ENCODE measurements around the gene FUT1.
"Not testable (repeated sequence)": the region's sequence is repeated elsewhere in the genome, so short reads cannot be mapped to it uniquely, and the experiment has no call there.

Gene FUT1

DNA sequence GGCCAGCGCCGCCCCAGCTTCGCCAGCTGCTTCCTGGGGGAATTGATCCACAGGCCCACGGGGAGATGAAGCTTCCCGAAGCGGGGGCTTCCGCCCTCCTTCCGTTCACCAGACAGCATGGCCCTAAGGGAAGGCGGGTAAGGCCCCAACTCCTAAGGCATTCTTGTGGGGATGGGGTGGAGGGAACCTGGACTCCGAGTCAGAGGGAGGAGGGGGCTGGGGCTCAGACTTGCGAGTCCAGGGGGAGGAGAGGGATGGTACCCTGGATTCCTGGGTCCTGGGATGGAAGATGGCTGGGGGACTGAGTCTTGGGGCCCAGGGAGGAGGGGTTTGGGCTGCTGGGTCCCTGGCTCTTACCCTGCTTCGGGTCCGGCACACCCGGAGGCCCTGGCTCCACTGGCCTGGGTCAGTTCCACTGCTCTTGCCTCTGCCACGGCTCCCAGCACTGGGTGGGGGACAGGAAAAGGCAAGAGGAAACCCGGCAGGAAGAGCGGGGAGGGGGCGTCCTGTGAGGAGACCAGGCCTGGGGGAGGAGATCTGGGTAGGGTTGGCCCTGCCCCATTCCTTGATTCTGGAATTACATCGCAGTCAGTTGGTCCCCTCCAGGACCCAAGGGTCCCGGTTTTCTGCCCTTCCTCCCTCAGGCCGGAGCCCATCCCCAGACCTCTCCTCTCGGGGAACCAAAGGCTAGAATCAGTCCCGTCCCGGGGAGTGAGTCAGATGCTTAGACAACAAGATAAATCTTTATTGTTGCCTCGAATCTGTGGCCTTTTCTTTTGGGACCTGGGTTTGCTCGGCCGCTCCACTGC lies 12.1 kb downstream of the FUT1 start, which contains the start of gene RASIP1:
RASIP1 (minus strand) TSS at position 447 of the 809 bp plus-strand sequence; CDS start at position 119, 328 bp downstream.
- no peak for DNase-seq

GRCh38 chr19:48739404-48740163 lies 12.9 kb downstream of the FUT1 start:
- DNase-seq, result no peak

DNA sequence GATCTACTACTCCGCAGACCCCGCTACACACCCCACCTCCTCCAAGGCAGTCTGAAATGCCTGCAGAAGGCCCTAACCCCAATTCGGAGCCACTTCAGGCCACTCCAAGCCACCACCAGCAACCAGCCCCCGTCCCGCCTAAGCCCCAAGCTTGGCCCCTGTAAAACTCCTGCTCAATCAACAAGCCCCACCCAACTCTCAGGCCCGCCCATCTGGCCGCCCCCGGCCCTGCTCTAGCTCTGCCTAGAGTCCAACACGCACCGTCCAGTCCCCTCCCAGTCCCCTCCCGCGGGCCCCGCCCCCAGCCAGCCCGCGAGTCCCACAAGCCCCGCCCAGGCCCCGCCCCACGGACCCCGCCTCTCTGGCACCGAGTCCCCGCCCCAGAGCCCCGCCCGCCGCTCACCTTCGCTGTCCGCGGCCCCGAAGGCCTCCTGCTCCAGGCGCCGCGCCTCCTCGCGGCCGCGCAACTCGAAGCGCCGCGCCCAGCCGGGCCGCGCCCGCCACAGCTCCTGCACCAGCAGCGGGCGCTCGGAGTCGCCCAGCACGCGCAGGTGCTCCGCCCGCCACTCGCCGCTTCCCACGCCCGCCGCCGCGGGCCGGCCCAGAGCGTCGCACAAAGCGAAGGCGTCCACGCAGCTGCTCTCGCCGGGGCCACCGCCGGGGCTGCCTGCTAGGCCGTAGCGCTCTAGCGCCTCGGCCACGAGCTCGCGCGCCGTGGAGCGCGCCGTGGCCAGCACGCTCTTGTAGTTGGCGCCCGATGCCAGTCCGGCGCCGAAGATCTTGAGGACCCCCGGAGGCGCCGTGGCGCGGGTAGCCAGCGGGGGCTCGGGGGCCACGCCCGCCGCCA lies 13.7 kb downstream of the FUT1 start:
- DNase-seq, result peak; percentile 84

GRCh38 chr19:48737360-48737998 lies 15.0 kb downstream of the FUT1 start:
- no peak for DNase-seq

GRCh38 chr19:48735031-48735615 lies 17.3 kb downstream of the FUT1 start:
- no peak for DNase-seq

GRCh38 chr19:48734625-48735024 lies 17.8 kb downstream of the FUT1 start:
- no peak for DNase-seq

DNA sequence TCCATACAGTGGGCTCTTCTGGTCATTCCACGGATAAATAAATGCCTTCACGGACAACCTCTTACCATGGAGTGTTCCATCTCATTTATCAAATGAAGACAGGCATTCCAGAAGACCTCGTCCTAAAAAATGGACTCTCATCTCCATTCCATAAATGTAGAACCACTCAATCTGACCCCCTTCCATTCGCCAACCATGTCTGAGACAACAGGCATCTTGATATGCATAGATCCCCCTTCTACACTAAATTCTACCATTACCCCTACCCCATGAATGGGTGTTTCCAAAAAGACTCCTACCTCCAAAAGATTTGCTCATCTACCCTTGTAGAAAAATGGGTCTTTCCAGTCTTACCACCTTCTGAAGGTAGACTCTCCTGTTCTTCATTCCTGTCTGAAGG lies 21.0 kb downstream of the FUT1 start:
- no peak for DNase-seq

GRCh38 chr19:48728911-48729664 lies 23.4 kb downstream of the FUT1 start:
- no peak for DNase-seq

DNA sequence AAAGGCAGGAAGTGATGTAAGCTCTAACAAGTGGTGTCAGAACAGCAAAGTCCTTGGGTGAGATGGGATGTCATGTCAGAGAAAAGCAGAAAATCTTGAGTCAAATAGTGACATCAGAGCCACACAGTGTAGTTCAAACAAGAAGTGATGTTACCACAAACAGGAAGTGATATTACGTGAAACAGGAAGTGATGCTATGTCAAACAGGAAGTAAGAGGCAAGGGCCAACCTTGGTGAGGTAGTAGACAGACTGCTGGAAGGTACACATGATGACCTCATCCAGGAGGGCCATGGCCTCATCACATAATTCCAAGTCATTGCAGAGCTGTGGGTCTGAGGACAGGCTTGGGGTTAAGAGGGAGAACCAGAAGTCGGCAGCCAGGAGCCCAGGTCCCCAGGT lies 25.9 kb downstream of the FUT1 start:
- DNase-seq, result no peak

DNA sequence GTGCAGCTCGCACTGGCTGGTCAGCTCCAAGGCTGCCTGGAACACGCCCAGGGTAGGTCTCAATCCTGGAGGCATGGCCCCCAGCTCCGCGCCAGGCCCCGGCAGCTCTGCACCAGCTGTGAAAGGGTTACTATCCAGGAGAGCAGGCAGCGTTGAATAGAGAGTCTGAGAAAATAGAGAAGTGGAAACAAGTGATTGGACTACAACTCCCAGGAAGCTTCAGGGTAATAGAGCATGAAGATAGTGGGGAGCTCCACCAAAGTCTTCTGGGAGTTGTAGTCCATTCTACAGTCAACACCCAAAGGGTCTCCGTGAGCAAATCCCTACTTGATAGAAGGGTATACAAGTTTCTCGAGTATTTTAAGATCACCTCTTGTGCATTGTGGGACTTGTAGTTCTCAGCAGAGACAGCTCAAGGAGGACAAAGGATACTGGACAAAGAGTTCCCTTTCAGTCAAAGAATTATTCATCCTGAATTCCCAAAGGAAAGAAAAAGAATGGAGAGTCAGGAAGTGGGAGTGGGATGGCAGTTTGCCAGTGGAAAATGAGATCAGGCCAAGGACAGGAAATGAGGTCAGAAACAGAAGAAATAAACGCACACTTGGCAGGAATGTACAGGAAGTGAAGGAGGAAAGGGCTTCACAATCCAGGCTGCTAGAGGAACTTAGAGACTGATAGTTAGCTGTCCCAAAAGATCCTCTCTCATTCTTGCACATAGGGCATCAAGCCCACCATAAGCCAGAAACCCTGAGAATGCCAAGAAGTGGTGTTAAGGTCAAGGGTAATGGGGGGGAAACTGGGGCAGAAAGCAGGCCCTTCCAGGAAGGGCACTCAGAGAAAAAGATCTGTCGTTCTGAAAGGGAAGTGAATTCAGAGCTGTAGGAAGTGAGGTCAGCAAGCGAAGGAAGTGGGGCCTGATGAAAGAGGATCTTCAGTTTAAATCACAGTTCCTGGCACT lies 27.4 kb downstream of the FUT1 start:
- no peak for DNase-seq

- no peak for DNase-seq
Observed at GRCh38 chr19:48722196-48722708, 30.2 kb downstream of the FUT1 start.

DNA sequence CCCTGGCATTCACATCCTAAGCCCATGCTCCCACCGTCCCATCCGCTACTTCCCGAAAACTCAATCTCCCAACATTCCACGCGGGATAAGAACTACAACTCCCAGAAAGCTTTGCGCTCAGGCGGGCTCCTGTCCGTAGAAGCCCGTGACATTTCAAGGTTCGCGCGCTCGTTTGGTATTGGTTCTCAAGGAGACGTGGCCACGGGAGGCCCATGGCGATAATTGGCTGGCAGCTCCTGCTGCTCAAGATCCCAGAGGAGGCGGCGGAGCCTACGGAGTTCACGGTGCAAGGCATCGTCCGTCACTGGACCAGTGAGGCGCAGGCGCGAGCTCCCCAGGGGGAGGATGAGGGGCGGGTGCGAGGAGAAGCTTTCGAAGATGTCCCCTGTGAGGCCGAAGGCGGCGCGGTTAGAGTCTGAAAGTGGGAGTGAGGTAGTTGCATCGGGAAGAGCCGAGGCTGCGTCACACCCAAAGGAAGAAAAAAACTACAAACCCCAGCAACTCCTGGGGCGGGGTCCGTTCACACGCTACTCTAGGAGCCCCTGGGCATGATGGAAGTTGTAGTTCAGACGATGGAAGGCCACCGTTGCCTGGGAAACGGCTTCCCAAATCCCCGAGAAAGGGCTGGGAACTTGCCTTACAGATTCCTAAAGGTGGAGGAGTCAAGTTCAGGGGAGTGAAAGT lies 31.7 kb downstream of the FUT1 start:
- peak; percentile 54 for DNase-seq

- DNase-seq, result no peak
Observed at GRCh38 chr19:48720251-48720612, 32.2 kb downstream of the FUT1 start.

GRCh38 chr19:48719263-48720171 lies 32.9 kb downstream of the FUT1 start, which contains the start of gene MAMSTR:
MAMSTR (minus strand) TSS chr19:48719725; CDS start chr19:48719031, 694 bp downstream.
- DNase-seq, result no peak

- DNase-seq, result no peak
Observed at GRCh38 chr19:48718711-48719231, 33.7 kb downstream of the FUT1 start.

DNA sequence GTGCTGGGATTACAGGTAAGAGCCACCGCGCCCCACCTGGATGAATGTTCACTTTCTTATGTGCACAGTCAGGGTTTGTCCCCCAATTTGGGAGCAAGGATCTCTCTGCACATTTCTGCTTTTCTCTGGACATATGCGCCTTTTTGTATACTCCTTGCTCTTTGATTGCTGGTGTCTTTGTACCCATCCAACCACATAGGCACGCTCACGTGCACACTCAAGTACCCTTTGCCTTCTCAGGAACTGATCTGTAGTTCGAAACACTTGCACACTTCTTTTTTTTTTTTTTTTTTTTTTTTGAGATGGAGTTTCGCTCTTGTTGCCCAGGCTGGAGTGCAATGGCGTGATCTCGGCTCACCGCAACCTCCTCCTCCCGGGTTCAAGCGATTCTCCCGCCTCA lies 34.3 kb downstream of the FUT1 start:
- DNase-seq, result not testable (repeated sequence)

DNA sequence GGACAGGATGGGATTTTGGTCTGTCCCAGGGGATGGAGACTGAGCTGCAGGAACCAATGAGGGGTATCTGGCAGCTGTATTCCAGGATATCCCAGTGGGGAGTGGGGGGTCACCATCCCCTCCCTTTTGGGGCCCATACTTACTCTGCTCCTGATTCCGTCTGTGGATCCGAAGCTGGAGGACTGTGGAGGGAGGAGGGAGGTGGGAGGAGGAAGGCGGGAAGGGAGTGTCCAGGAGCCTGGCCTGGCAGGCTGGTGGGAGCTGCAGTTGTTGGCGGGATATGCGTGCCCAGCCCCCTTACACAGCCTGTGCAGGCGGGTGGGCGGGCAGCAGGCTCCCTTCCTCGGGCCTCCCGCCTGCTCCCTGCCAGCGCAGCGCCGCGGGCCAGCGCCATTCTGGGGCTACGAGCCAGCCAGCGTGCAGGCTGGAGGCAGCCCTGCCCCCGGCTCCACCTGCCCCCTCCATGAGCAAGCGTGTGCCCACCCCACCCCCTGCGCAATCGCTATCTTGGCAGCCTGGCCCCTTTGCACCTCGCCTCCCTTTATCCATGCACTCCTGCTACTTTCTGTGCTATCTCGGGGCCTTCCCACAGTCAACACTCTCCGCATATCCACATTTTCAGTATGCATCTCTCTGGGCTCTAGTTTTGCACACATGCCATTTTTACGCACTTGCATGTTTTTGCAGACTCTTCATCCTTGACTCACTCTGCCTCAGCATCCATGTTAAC lies 35.7 kb downstream of the FUT1 start:
- DNase-seq, result no peak

Data from activated gamma-delta T cell (primary cell).